Ishikawa (cell line): ENCODE measurements around the gene DDX28.

ENCODE experiments used
- CEBPB ChIP-seq: IDR thresholded peaks from 2 replicates; pipeline ENCODE4 v1.6.1; 2012
- CREB1 ChIP-seq: IDR thresholded peaks from 2 replicates; pipeline ENCODE4 v1.6.1; 2012; ENCODE audit warnings: low read depth
- EGR1 ChIP-seq: IDR thresholded peaks from 2 replicates; pipeline ENCODE4 v1.6.1; 2012
- EP300 ChIP-seq: IDR thresholded peaks from 2 replicates; pipeline ENCODE4 v1.6.1; 2012; ENCODE audit warnings: borderline replicate concordance
- FOXM1 ChIP-seq: IDR thresholded peaks from 2 replicates; pipeline ENCODE4 v1.6.1; 2012; ENCODE audit warnings: low read depth, borderline replicate concordance
- MAX ChIP-seq: IDR thresholded peaks from 2 replicates; pipeline ENCODE4 v1.6.1; 2012
- NFIC ChIP-seq: IDR thresholded peaks from 2 replicates; pipeline ENCODE4 v1.6.1; 2012
- RAD21 ChIP-seq: IDR thresholded peaks from 2 replicates; pipeline ENCODE4 v1.6.1; 2012; ENCODE audit warnings: low read depth
- REST ChIP-seq: IDR thresholded peaks from 2 replicates; pipeline ENCODE4 v1.6.1; 2012; ENCODE audit warnings: low read depth, mild to moderate bottlenecking
- TAF1 ChIP-seq: IDR thresholded peaks from 2 replicates; pipeline ENCODE4 v1.6.1; 2012; ENCODE audit warnings: low read depth, mild to moderate bottlenecking
- TCF12 ChIP-seq: IDR thresholded peaks from 2 replicates; pipeline ENCODE4 v1.6.1; 2012; ENCODE audit warnings: low read depth
- TEAD4 ChIP-seq: IDR thresholded peaks from 2 replicates; pipeline ENCODE4 v1.6.1; 2012
- USF1 ChIP-seq: IDR thresholded peaks from 2 replicates; pipeline ENCODE4 v1.6.1; 2012
- YY1 ChIP-seq: IDR thresholded peaks from 2 replicates; pipeline ENCODE4 v1.6.1; 2012; ENCODE audit warnings: low read depth
- ZBTB7A ChIP-seq: IDR thresholded peaks from 2 replicates; pipeline ENCODE4 v1.6.1; 2012; ENCODE audit warnings: low read depth

The DDX28 gene

GRCh38 chr16:68005211-68005610 is 17.8 kb downstream of the DDX28 start:
- TF ChIP-seq MAX (no peak), CEBPB (no peak), ZBTB7A (no peak), EGR1 (no peak), CREB1 (no peak), RAD21 (no peak), NFIC (no peak), TAF1 (no peak), YY1 (no peak), EP300 (no peak), REST (no peak), USF1 (no peak), FOXM1 (no peak), TEAD4 (no peak), TCF12 (no peak)

GRCh38 chr16:68003031-68003430 is 20.0 kb downstream of the DDX28 start:
- no peak for TF ChIP-seq TCF12
- TF ChIP-seq MAX, result no peak
- TF ChIP-seq NFIC, result no peak
- no peak for TF ChIP-seq FOXM1
- TF ChIP-seq EGR1, result no peak
- TF ChIP-seq USF1, result no peak
- TF ChIP-seq EP300, result no peak
- TF ChIP-seq RAD21, result no peak
- TF ChIP-seq REST, result no peak
- TF ChIP-seq TAF1, result no peak
- TF ChIP-seq YY1, result no peak
- TF ChIP-seq ZBTB7A, result no peak
- TF ChIP-seq CEBPB, result no peak
- no peak for TF ChIP-seq CREB1
- no peak for TF ChIP-seq TEAD4

GRCh38 chr16:68000450-68000849 is 22.6 kb downstream of the DDX28 start:
- no peak for TF ChIP-seq NFIC
- TF ChIP-seq TEAD4, result no peak
- TF ChIP-seq CREB1, result no peak
- TF ChIP-seq FOXM1, result no peak
- TF ChIP-seq TAF1, result no peak
- no peak for TF ChIP-seq RAD21
- no peak for TF ChIP-seq YY1
- TF ChIP-seq EGR1, result no peak

- TF ChIP-seq TAF1 (no peak), CEBPB (no peak), CREB1 (no peak), TEAD4 (no peak), TCF12 (no peak), ZBTB7A (no peak), EGR1 (no peak), USF1 (no peak), NFIC (no peak), FOXM1 (no peak), MAX (no peak), RAD21 (no peak), REST (no peak), EP300 (no peak), YY1 (no peak)
Observed at GRCh38 chr16:67999985-68000384, 23.0 kb downstream of the DDX28 start.
